A549 (cell line): ENCODE measurements around the gene AP3B2. TPM values are rescaled to one million over a fixed set of nuclear protein-coding genes. Genes with fewer than 3 reads are reported as not detected.
A peak's percentile ranks its signal among the peaks of the same experiment; 100 is the strongest.

Experiments
- ATAC-seq, 2 experiments: fragments of 200-7000 bp in 1 of 2; fragments of >200 bp in 1 of 2; cut with Nextera tagmentation in 1 of 2; cut with Tn5 transposase in 1 of 2; 3 replicates each; pipeline versions ENCODE4 v1.8.0 to v1.9.1; 2018 to 2020; ENCODE audit warnings: mild to moderate bottlenecking in 1 of 2, moderate library complexity in 1 of 2
- CTCF ChIA-PET: fragments of 300-600 bp; sonication (Branson Sonifier 250); formaldehyde crosslinking; extraction: SDS; loops from one replicate; lab custom pipeline; 2021; ENCODE audit warnings: antibody characterized with exemption, inconsistent platforms; lab: Yijun Ruan, JAX
- POLR2A ChIA-PET: fragments of 350-600 bp; formaldehyde crosslinking; extraction: SDS; loops from one replicate; lab custom pipeline; 2021; ENCODE audit warnings: antibody characterized with exemption, inconsistent platforms; lab: Yijun Ruan, JAX
- DNase-seq, 2 experiments: peaks; one replicate each; pipeline versions ENCODE4 v3.0.0 to v3.0.0-alpha.2; 2011 to 2016; ENCODE audit warnings: low read depth in 1 of 2, low spot score in 1 of 2
- FAIRE-seq: peaks from 2 replicates; lab custom pipeline; 2011; peaks lifted over from hg19 to GRCh38; lab: Jason Lieb, UNC
- H3K27ac ChIP-seq, 2 experiments: fragments of >200 bp; sonication (Bioruptor Twin); formaldehyde crosslinking; 3 replicates each; pipeline ENCODE4 v1.5.1; 2016 to 2017
- H3K4me1 ChIP-seq: fragments of >200 bp; sonication (Bioruptor Twin); formaldehyde crosslinking; 3 replicates; pipeline ENCODE4 v1.6.1; 2016
- H3K4me2 ChIP-seq: fragments of >200 bp; sonication (Bioruptor Twin); formaldehyde crosslinking; 3 replicates; pipeline ENCODE4 v1.6.1; 2016
- H3K4me3 ChIP-seq: fragments of >200 bp; sonication (Bioruptor Twin); formaldehyde crosslinking; 3 replicates; pipeline ENCODE4 v1.5.1; 2016
- H3K9me3 ChIP-seq: fragments of >200 bp; sonication (Bioruptor Twin); formaldehyde crosslinking; 3 replicates; pipeline ENCODE4 v1.6.1; 2016
- CBX2 ChIP-seq: fragments of 200-600 bp; sonication (generic); IDR thresholded peaks from 2 replicates; pipeline ENCODE4 v1.6.1; 2016; ENCODE audit warnings: low read depth, mild to moderate bottlenecking, borderline replicate concordance
- CBX8 ChIP-seq: fragments of 200-600 bp; sonication (generic); IDR thresholded peaks from 2 replicates; pipeline ENCODE4 v1.6.1; 2016
- CEBPB ChIP-seq, 2 experiments: fragments of >200 bp in 1 of 2; sonication (Bioruptor Twin) in 1 of 2; formaldehyde crosslinking in 1 of 2; IDR thresholded peaks; 2 replicates each; pipeline ENCODE4 v1.6.1; 2012 to 2016
- CHD4 ChIP-seq: fragments of 200-600 bp; sonication (generic); IDR thresholded peaks from 2 replicates; pipeline ENCODE4 v1.6.1; 2016; ENCODE audit warnings: antibody characterized with exemption, mild to moderate bottlenecking, borderline replicate concordance
- EHF ChIP-seq: fragments of 250-450 bp; sonication (Bioruptor Pico); IDR thresholded peaks from 2 replicates; pipeline ENCODE4 v1.5.0; 2020; ENCODE audit warnings: mild to moderate bottlenecking
- EP300 ChIP-seq, 2 experiments: fragments of >200 bp; sonication (Bioruptor Twin); formaldehyde crosslinking; IDR thresholded peaks; 2 replicates in 1 of 2; 3 replicates in 1 of 2; pipeline ENCODE4 v1.6.1; 2016 to 2017
- FOSL2 ChIP-seq, 2 experiments: fragments of 450-650 bp in 1 of 2; fragments of >200 bp in 1 of 2; sonication (Bioruptor Twin) in 1 of 2; formaldehyde crosslinking; IDR thresholded peaks; 2 replicates each; pipeline versions ENCODE4 v1.5.0 to v1.6.1; 2016 to 2020; ENCODE audit warnings: mild to moderate bottlenecking in 1 of 2, moderate library complexity in 1 of 2
- FOXS1 ChIP-seq: fragments of 250-450 bp; sonication (Bioruptor Pico); IDR thresholded peaks from 2 replicates; pipeline ENCODE4 v1.5.0; 2020; ENCODE audit warnings: mild to moderate bottlenecking, moderate library complexity
- HOXB5 ChIP-seq: fragments of 250-450 bp; sonication (Bioruptor Pico); IDR thresholded peaks from 2 replicates; pipeline ENCODE4 v1.5.0; 2020; ENCODE audit warnings: mild to moderate bottlenecking, moderate library complexity
- KDM1A ChIP-seq: fragments of 200-600 bp; sonication (generic); IDR thresholded peaks from 2 replicates; pipeline ENCODE4 v1.6.1; 2016; ENCODE audit warnings: low read depth, mild to moderate bottlenecking
- MAZ ChIP-seq: fragments of 150-350 bp; IDR thresholded peaks from 2 replicates; pipeline ENCODE4 v1.6.1; 2014; ENCODE audit warnings: antibody characterized with exemption, low read depth, low read length, borderline replicate concordance
- PHF8 ChIP-seq: fragments of 200-600 bp; sonication (generic); IDR thresholded peaks from 2 replicates; pipeline ENCODE4 v1.6.1; 2016; ENCODE audit warnings: low read depth, mild to moderate bottlenecking, antibody characterized with exemption, moderate library complexity, borderline replicate concordance
- RARB ChIP-seq: fragments of 250-450 bp; sonication (Bioruptor Pico); IDR thresholded peaks from 2 replicates; pipeline ENCODE4 v1.8.0; 2021; ENCODE audit warnings: mild to moderate bottlenecking, moderate library complexity
- REST ChIP-seq: fragments of 200-600 bp; sonication (generic); IDR thresholded peaks from 2 replicates; pipeline ENCODE4 v1.6.1; 2016; ENCODE audit warnings: antibody characterized with exemption, mild to moderate bottlenecking, moderate library complexity
- RNF2 ChIP-seq: fragments of 200-600 bp; sonication (generic); IDR thresholded peaks from 2 replicates; pipeline ENCODE4 v1.6.1; 2016; ENCODE audit warnings: low read depth, mild to moderate bottlenecking, antibody characterized with exemption, moderate library complexity, borderline replicate concordance
- SMC3 ChIP-seq: fragments of >200 bp; sonication (Bioruptor Twin); formaldehyde crosslinking; IDR thresholded peaks from 3 replicates; pipeline ENCODE4 v1.6.1; 2018; ENCODE audit warnings: inconsistent platforms
- SREBF2 ChIP-seq: fragments of 450-650 bp; IDR thresholded peaks from 2 replicates; pipeline ENCODE4 v1.6.1; 2014; ENCODE audit warnings: mild to moderate bottlenecking, moderate library complexity
- USF2 ChIP-seq: fragments of 450-650 bp; IDR thresholded peaks from 2 replicates; pipeline ENCODE4 v1.6.1; 2014; ENCODE audit warnings: antibody characterized with exemption
- ZNF302 ChIP-seq: fragments of 250-450 bp; sonication (Bioruptor Pico); IDR thresholded peaks from 2 replicates; pipeline ENCODE4 v1.9.0; 2021; ENCODE audit warnings: inconsistent platforms, mild to moderate bottlenecking, moderate library complexity
- WGBS: methylation state at CpG from one replicate; pipeline ENCODE4 v1.1.6; 2017; ENCODE audit errors: missing lambda C conversion rate; 5-methylcytosine and 5-hydroxymethylcytosine counted together
- polyA plus RNA-seq, 4 experiments: library from polyadenylated mRNA; depleted of rRNA in 3 of 4; stranded (reverse); fragments of >200 nt; fragmentation: RNase III in 1 of 4; extraction: RNeasy Plus Mini Kit Qiagen cat#74134 plus additional on column Dnase treatment in 1 of 4; gene quantifications; 2 replicates in 3 of 4; 3 replicates in 1 of 4; pipeline ENCODE4 v1.2.3, GENCODE V29; 2011 to 2017
- TF ChIP-seq, protein P1 (sequence below): fragments of 150-350 bp; IDR thresholded peaks from 2 replicates; pipeline ENCODE4 v1.6.1; 2014; ENCODE audit warnings: low read depth, mild to moderate bottlenecking, low read length
- TF ChIP-seq, protein P2 (sequence below): fragments of 250-450 bp; sonication (Bioruptor Pico); IDR thresholded peaks from 2 replicates; pipeline ENCODE4 v1.5.0; 2020; ENCODE audit warnings: low read depth, mild to moderate bottlenecking, moderate library complexity
- TF ChIP-seq, protein P3 (sequence below): fragments of >200 bp; sonication (Bioruptor Twin); formaldehyde crosslinking; IDR thresholded peaks from 3 replicates; pipeline ENCODE4 v1.6.1; 2016
- TF ChIP-seq, protein P4 (sequence below): fragments of 250-450 bp; sonication (Bioruptor Pico); IDR thresholded peaks from 2 replicates; pipeline ENCODE4 v1.5.0; 2021; ENCODE audit warnings: mild to moderate bottlenecking, moderate library complexity, borderline replicate concordance
- TF ChIP-seq, protein P5 (sequence below): IDR thresholded peaks from 2 replicates; pipeline ENCODE4 v1.6.1; 2012; ENCODE audit warnings: low read depth, borderline replicate concordance

The AP3B2 gene
- polyA plus RNA-seq, 2 of the 4 experiments (the other 2 are of a cell fraction) = 0.32 to 0.68 TPM

DNA sequence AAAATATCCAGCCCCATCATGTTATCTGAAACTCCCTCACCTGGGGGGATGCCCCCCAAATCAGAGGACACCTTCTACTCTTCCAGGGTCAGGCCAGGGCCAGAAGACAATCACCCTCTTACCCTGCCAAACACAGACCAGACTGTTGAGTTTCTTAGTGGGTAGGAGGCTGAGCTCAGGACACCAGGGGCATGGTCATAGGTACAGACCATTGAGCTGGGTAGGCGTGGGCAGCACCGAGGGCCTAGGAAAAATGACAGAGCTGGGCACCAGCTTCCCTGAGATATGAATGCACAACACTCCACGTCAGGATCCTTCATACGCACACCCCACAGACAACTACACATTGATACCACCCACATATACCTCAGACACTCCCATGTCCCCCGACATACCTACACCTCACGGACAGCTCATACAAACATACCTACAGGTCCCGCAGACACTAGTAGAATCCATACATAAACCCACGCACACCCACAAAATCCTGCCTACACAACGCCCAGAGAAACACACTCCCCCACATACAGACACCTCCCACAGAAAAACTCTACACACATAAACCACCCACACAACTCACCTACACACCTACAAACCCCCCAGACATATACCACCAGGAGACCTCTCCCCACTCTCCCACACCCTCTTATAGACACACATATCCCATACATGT is 11.8 kb downstream of the AP3B2 start:
- CTCF ChIA-PET = no interaction called here
- FAIRE-seq (no peak), ATAC-seq (peak; percentile 15 to 41; a peak in 1 of 6 replicates), DNase-seq (no peak)
- TF ChIP-seq CBX2 (no peak), RARB (CRISPR knock-in tag) (no peak), CEBPB (IDR thresholded peaks at IDR 0.05) (no peak), CBX8 (no peak), MAZ (no peak), HOXB5 (CRISPR knock-in tag) (no peak), FOXS1 (no peak), CHD4 (no peak), EHF (CRISPR knock-in tag) (no peak), SREBF2 (no peak), REST (no peak), ZNF302 (CRISPR knock-in tag) (no peak), KDM1A (no peak), SMC3 (no peak), EP300 (IDR thresholded peaks at IDR 0.05) (no peak)
- TF ChIP-seq, protein P1, sequence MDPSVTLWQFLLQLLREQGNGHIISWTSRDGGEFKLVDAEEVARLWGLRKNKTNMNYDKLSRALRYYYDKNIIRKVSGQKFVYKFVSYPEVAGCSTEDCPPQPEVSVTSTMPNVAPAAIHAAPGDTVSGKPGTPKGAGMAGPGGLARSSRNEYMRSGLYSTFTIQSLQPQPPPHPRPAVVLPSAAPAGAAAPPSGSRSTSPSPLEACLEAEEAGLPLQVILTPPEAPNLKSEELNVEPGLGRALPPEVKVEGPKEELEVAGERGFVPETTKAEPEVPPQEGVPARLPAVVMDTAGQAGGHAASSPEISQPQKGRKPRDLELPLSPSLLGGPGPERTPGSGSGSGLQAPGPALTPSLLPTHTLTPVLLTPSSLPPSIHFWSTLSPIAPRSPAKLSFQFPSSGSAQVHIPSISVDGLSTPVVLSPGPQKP = no peak
- TF ChIP-seq, protein P2, sequence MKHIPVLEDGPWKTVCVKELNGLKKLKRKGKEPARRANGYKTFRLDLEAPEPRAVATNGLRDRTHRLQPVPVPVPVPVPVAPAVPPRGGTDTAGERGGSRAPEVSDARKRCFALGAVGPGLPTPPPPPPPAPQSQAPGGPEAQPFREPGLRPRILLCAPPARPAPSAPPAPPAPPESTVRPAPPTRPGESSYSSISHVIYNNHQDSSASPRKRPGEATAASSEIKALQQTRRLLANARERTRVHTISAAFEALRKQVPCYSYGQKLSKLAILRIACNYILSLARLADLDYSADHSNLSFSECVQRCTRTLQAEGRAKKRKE (CRISPR knock-in tag) = no peak
- TF ChIP-seq, protein P3, sequence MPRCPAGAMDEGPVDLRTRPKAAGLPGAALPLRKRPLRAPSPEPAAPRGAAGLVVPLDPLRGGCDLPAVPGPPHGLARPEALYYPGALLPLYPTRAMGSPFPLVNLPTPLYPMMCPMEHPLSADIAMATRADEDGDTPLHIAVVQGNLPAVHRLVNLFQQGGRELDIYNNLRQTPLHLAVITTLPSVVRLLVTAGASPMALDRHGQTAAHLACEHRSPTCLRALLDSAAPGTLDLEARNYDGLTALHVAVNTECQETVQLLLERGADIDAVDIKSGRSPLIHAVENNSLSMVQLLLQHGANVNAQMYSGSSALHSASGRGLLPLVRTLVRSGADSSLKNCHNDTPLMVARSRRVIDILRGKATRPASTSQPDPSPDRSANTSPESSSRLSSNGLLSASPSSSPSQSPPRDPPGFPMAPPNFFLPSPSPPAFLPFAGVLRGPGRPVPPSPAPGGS = no peak
- no peak overlapping the region for H3K4me2 ChIP-seq
- H3K4me1 ChIP-seq = no peaks in the 10 kb centered on the region
- no peak overlapping the region for H3K4me3 ChIP-seq
- no peak overlapping the region for H3K27ac ChIP-seq
- POLR2A ChIA-PET = no interaction called here
- 49% methylated on average over 9 of the region's 9 CpGs for WGBS
- H3K9me3 ChIP-seq = no peaks in the 10 kb centered on the region

GRCh38 chr15:82692171-82692570 is 17.5 kb downstream of the AP3B2 start:
- no peak overlapping the region for H3K4me3 ChIP-seq
- FAIRE-seq = no peak
- POLR2A ChIA-PET = no interaction called here
- TF ChIP-seq, protein P4, sequence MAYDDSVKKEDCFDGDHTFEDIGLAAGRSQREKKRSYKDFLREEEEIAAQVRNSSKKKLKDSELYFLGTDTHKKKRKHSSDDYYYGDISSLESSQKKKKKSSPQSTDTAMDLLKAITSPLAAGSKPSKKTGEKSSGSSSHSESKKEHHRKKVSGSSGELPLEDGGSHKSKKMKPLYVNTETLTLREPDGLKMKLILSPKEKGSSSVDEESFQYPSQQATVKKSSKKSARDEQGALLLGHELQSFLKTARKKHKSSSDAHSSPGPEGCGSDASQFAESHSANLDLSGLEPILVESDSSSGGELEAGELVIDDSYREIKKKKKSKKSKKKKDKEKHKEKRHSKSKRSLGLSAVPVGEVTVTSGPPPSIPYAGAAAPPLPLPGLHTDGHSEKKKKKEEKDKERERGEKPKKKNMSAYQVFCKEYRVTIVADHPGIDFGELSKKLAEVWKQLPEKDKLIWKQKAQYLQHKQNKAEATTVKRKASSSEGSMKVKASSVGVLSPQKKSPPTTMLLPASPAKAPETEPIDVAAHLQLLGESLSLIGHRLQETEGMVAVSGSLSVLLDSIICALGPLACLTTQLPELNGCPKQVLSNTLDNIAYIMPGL (CRISPR knock-in tag) = no peak
- TF ChIP-seq FOSL2 (IDR thresholded peaks at IDR 0.05) (no peak), FOSL2 (CRISPR knock-in tag; IDR thresholded peaks at IDR 0.05) (no peak), PHF8 (no peak), USF2 (no peak), ZNF302 (CRISPR knock-in tag) (no peak), CBX2 (no peak), RNF2 (no peak)
- TF ChIP-seq, protein P5, sequence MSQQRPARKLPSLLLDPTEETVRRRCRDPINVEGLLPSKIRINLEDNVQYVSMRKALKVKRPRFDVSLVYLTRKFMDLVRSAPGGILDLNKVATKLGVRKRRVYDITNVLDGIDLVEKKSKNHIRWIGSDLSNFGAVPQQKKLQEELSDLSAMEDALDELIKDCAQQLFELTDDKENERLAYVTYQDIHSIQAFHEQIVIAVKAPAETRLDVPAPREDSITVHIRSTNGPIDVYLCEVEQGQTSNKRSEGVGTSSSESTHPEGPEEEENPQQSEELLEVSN = no peak

More at GRCh38 chr15:82692171-82692570, 17.5 kb downstream of the AP3B2 start:
- CTCF ChIA-PET = no interaction called here
- DNase-seq = no peak
- Histone ChIP-seq H3K27ac (no peak overlapping the region), H3K9me3 (no peaks in the 10 kb centered on the region), H3K4me2 (no peak overlapping the region), H3K4me1 (no peaks in the 10 kb centered on the region)
- no peak for ATAC-seq
- WGBS = 73% methylated on average over 23 of the region's 23 CpGs
